SH-SY5Y (cell line): Measurements from ENCODE around the gene ARHGEF25.

Experiments
- GATA2 ChIP-seq: IDR thresholded peaks from 2 replicates; pipeline ENCODE4 v1.6.1; 2011; ENCODE audit warnings: mild to moderate bottlenecking, low read depth, low read length
- GATA3 ChIP-seq: IDR thresholded peaks from 2 replicates; pipeline ENCODE4 v1.6.1; 2011; ENCODE audit warnings: low read depth, mild to moderate bottlenecking, low read length, moderate library complexity

Gene ARHGEF25

GRCh38 chr12:57621497-57622292, 10.5 kb downstream of the ARHGEF25 start:
- TF ChIP-seq GATA2 (no peak), GATA3 (no peak)

DNA sequence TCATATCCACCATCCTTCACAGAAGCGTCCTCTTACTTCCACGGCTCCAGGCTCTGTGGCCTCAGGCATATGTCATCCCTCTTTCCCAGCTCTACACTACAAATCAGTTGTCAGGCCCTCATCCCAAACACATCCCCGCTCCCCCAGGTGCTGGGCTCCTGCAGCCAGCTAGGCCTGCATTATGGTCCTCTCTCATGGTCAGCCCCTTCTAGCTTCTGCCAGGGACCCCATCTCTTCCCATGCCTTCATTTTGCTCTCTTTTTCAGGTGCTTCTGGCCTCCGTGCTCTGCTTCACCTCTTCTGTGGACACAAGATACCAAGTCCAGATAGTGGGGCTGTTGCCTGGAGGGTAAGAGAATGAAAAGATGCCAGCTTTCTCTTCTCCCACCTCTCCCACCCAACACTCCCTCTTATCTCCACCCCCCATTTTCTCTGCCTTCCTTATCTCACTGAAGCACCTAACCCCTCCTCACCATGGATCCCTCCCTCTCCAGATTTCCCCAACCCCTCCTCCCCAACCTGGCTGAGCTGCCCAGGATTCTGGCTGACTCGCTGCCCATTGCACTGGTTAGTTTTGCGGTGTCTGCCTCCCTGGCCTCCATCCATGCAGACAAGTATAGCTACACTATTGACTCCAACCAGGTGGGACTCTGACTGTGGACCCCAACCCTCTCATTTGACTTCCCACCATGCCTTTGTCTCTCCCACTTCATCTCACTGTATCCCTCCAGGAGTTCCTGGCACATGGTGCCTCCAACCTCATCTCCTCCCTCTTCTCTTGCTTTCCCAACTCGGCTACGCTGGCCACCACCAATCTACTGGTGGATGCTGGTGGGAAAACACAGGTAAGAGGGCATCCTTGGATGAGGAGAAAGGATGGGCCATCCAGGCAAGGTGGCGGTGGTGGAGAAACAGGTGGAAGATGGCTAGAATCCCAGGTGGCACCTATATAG, 11.3 kb downstream of the ARHGEF25 start:
- TF ChIP-seq GATA2: no peak
- TF ChIP-seq GATA3: no peak

GRCh38 chr12:57623385-57623784, 12.2 kb downstream of the ARHGEF25 start:
- no peak for TF ChIP-seq GATA3
- no peak for TF ChIP-seq GATA2

DNA sequence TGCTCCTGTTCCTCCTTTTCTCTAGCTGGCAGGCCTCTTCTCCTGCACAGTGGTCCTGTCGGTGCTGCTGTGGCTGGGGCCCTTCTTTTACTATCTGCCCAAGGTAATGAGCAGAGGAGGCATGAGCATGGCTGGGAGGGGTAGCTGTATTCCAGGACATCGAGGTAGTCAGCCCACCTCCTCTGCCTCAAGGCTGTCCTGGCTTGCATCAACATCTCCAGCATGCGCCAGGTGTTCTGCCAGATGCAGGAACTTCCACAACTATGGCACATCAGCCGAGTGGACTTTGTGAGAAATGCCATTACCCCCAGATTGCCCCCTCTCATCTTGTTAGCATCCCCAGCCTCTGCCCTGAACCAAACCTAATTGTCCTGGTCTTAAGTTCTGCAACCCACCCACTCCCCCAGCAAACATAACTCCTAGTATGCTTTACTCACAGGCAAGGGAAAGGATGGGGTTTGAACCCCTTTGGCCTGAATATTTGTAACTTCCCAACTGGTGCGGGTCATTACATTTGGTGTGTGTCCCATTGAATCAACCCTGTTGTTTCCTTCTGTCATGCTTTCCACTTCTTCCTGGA, 12.7 kb downstream of the ARHGEF25 start:
- TF ChIP-seq GATA2 (no peak), GATA3 (no peak)

DNA sequence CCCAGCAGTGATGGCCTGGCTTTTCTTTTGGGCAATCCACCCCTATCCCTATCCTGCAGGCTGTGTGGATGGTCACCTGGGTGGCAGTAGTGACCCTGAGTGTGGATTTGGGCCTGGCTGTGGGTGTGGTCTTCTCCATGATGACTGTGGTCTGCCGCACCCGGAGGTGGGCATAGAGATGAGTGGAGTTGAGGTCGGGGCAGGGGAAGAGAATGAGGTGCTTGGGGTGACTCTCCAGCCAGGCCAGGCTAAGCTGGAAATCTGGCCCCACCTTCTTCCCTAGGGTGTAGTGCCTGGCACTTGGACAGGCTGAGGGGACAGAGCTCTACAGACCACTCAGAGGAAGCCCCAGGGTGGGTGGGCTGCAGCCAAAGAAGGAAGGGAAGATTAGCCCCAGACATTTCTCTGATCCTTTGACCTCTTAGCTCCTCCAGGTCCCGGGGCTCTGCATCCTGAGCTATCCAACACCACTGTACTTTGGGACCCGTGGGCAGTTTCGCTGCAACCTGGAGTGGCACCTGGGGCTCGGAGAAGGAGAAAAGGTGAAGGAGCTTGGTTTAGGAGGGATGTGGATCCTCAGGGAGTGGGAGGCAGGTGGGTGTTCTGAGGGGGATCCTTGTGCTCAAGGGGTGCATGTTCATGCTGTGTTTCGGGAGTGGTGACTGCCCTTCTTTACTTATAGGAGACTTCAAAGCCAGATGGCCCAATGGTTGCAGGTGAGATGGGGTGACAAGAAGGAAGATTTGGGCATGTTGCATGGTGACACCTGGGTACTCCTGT, 13.4 kb downstream of the ARHGEF25 start:
- TF ChIP-seq GATA2 (no peak), GATA3 (no peak)

GRCh38 chr12:57625261-57626032, 14.2 kb downstream of the ARHGEF25 start:
- TF ChIP-seq GATA2: no peak

GRCh38 chr12:57626111-57626920, 15.1 kb downstream of the ARHGEF25 start:
- TF ChIP-seq GATA3: no peak
- TF ChIP-seq GATA2: no peak

DNA sequence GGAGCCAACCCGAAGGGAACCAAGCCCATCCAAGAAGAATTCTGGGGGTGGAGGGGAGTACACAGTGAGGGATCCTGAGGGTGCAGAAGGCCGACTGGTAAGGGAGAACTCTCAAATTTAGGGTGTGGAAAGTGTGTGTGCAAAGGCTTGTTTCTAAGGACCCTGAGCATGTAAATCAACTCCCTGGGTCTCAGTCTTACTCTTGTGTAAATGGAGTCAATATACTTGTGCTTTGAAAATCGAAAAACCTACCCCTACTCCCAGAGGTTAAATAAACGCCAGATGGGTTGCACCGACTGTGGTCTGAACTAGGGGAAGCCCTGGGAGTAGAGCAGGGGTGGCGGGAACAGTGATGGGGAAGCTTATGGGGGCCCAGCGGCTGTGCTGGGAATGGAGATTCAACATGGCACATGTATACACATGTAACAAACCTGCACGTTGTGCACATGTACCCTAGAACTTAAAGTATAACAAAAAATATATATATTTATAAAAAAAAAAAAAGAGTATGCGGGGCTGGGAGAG, 15.7 kb downstream of the ARHGEF25 start:
- TF ChIP-seq GATA2 (no peak), GATA3 (no peak)

DNA sequence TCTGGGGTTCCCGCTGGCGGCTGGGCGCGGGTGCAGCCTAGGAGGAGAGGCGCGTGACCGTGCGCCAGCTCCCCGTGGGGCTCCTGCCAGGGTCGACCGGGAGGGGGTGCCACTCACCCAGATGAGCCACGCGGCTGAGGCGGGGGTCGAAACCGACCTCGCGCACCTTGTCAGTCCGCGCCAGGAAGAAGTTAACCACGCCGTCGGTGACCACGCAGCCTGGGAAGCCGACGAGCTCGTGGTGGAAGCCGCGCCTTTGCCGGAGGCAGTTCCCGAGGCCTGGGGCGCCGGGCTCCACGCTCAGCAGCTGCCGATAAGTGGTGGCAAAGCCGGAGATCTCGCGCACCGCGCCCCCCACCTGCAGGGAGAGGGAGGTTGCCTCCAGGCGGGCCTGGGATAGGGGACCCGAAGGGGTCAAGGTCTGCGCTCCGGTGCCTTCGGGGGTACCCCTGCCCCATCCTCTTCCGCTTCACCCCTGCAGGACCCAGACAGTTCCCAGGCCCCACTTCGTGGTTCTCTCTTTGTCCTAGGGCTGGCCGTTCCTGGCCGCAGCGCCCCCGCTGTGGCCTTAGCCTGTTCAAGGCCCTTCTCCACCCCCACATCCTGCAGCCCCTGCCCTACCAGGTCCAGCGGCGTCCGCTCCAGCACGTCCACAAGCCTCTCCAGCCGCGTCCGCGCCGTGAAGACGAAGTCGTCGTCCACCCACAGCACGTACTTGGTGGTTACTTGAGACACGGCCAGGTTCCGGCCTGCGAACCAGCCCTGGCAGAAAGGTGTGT, 16.5 kb downstream of the ARHGEF25 start:
- TF ChIP-seq GATA2 (no peak), GATA3 (no peak)

DNA sequence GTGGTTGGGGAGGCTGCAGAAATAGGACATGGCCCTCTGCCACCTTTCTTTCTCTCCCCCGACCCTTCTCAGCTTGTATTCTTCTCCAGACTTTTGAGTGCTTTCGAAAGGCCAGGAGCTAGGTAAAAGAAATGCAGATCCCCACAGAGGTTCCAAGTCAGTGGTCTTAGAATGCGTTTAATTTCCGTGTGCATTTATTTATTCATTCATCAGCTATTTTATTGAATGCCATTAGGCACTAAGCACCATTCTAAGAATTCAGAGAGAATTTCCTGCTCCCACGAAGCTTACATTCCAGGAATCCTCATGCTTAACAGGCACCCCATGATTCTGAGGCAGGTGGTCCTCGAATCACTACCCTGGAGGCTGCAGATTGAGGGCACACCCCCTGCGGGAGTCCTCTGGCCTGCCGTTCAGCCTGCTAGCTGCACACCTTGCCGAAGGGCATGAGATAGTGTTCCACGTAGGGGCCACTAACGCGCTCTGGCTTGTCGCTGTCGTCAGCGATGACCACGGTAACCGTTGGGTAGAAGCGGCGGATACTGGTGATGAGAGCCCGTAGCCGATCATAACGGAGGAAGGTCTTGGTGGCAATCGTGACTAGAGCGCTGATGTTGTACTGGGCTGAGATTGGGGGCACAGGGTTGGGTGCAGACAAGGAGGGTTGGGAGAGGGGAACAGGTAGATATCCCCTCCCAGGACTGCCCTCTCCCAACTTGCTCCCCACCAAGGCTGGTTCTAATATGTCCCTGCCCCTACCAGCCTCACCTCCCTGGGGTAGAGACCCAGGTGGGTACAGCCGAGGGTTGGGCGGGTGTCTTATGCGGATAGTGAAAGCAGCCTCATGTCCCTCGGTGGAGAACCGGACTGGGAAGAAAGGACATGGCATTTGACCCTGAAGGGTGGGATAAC, 17.3 kb downstream of the ARHGEF25 start:
- no peak for TF ChIP-seq GATA3
- no peak for TF ChIP-seq GATA2
